ENCODE measurements around the gene SPIB. TPM values are rescaled to one million over a fixed set of nuclear protein-coding genes. Genes with fewer than 3 reads are reported as not detected.
"Not testable (repeated sequence)": the region's sequence is repeated elsewhere in the genome, so short reads cannot be mapped to it uniquely, and the experiment has no call there.

Gene SPIB
- total RNA-seq, 4 donors from 2014 or later: 0.66 to 3.5 (median 0.90) TPM; not detected in 1

- peaks cover 0 to 21% (median 14%) of the 10 kb centered on the region in 4 donors for H3K4me1 ChIP-seq
- H3K9me3 ChIP-seq: no peaks in the 10 kb centered on the region
- H3K36me3 ChIP-seq: no peaks in the 10 kb centered on the region
- no peak overlapping the region for H3K4me3 ChIP-seq
- 78 to 83% methylated on average over 16 to 17 of the region's 17 CpGs for WGBS, 2 donors
- no peak for DNase-seq (ENCODE audit: low spot score in 2 of 2)
- H3K27ac ChIP-seq: no peak overlapping the region
- peaks cover 0 to 54% of the 10 kb centered on the region in 2 donors for H3K27me3 ChIP-seq
- TF ChIP-seq EP300 (IDR thresholded peaks at IDR 0.05): no peak
Measured at GRCh38 chr19:50435221-50435620, 16.5 kb downstream of the SPIB start.

DNA sequence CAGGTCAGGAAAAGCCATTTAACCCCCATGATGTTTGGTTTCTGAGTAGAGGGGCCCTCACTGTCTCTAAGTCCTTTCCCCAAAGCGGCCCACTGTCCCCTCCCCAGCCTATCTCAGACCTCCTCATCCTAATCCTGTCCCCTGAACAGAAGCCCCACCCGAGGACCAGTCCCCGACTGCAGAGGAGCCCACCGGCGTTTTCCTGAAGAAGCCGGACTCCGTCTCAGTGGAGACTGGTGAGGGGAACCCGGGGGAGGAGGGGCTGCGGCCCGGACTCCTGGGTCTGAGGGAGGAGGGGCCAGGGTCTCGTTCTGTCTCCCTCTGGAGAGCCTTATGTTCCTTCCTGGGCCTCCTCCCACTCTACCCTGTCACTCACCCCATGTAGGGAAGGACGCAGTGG is 16.9 kb downstream of the SPIB start:
- Histone ChIP-seq H3K4me3 (no peak overlapping the region), H3K36me3 (no peaks in the 10 kb centered on the region), H3K27me3 (peaks cover 0 to 50% of the 10 kb centered on the region in 2 donors), H3K9me3 (no peaks in the 10 kb centered on the region), H3K27ac (no peak overlapping the region), H3K4me1 (peaks cover 0 to 21% (median 14%) of the 10 kb centered on the region in 4 donors)
- DNase-seq (ENCODE audit: low spot score in 2 of 2): no peak
- WGBS, 2 donors: 80% methylated on average over 10 to 12 of the region's 12 CpGs
- TF ChIP-seq EP300 (IDR thresholded peaks at IDR 0.05) (no peak), POLR2A (IDR thresholded peaks at IDR 0.05) (no peak)
- TF ChIP-seq, protein P1, sequence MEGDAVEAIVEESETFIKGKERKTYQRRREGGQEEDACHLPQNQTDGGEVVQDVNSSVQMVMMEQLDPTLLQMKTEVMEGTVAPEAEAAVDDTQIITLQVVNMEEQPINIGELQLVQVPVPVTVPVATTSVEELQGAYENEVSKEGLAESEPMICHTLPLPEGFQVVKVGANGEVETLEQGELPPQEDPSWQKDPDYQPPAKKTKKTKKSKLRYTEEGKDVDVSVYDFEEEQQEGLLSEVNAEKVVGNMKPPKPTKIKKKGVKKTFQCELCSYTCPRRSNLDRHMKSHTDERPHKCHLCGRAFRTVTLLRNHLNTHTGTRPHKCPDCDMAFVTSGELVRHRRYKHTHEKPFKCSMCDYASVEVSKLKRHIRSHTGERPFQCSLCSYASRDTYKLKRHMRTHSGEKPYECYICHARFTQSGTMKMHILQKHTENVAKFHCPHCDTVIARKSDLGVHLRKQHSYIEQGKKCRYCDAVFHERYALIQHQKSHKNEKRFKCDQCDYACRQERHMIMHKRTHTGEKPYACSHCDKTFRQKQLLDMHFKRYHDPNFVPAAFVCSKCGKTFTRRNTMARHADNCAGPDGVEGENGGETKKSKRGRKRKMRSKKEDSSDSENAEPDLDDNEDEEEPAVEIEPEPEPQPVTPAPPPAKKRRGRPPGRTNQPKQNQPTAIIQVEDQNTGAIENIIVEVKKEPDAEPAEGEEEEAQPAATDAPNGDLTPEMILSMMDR (IDR thresholded peaks at IDR 0.05): no peak

DNA sequence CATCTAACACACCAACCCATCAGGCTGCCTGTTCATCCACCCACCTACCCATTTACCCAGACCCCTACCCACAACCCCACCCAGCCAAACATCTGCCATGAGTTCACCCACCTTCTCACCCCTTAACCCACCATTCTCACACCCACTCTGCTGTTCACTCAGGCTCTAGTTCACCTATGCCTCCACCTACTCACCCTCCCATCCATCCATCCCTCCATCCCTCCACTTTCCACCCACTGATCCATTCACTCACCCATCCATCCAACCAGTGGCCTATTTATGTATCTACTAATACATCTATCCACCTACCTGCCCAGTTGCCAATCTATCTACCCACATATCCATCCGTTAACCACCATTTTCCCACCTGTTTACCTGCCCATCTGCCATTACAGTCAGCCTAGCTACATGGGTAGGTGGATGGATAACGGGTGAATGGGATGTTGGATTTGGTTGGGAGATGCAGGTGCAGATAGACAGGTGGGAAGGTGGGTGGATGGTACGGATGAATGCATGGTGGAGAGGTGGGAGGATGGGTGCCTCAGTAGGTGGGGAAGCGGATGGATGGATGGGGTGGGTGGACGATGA is 19.2 kb downstream of the SPIB start:
- Histone ChIP-seq H3K36me3 (no peaks in the 10 kb centered on the region), H3K27me3 (peaks cover 0 to 29% of the 10 kb centered on the region in 2 donors), H3K27ac (no peak overlapping the region), H3K9me3 (no peaks in the 10 kb centered on the region), H3K4me3 (no peak overlapping the region), H3K4me1 (peaks cover 0 to under 1% (median 0%) of the 10 kb centered on the region in 4 donors)
- TF ChIP-seq, protein P1 (IDR thresholded peaks at IDR 0.05): no peak
- no peak for TF ChIP-seq POLR2A (IDR thresholded peaks at IDR 0.05)
- no peak for TF ChIP-seq EP300 (IDR thresholded peaks at IDR 0.05)
- no peak for DNase-seq (ENCODE audit: low spot score in 2 of 2)
- WGBS, 2 donors: 89 to 90% methylated on average over 5 of the region's 5 CpGs

DNA sequence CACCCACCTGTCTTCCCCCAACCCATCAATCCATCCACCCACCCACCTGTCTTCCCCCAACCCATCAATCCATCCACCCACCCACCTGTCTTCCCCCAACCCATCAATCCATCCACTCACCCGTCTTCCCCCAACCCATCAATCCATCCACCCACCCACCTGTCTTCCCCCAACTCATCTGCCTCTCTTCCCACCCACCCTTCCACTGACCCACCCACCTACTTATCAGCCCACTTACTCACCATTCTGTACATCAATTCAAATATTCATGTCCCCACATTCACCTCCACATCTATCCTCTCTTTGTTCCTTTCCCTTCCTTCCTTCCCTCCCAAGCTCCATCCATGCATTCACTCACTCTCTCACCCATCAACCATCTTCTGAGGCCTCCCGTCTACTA is 20.4 kb downstream of the SPIB start:
- H3K36me3 ChIP-seq: not testable (repeated sequence)

GRCh38 chr19:50444059-50444458 is 25.3 kb downstream of the SPIB start:
- H3K4me3 ChIP-seq: no peak overlapping the region
- peaks cover 0 to 16% (median 0%) of the 10 kb centered on the region in 4 donors for H3K9me3 ChIP-seq
- no peak for DNase-seq (ENCODE audit: low spot score in 2 of 2)
- H3K36me3 ChIP-seq: no peaks in the 10 kb centered on the region
- no peak overlapping the region for H3K27ac ChIP-seq
- H3K4me1 ChIP-seq: no peaks in the 10 kb centered on the region
- peaks cover 0 to 6% of the 10 kb centered on the region in 2 donors for H3K27me3 ChIP-seq
- TF ChIP-seq EP300 (IDR thresholded peaks at IDR 0.05) (no peak), POLR2A (IDR thresholded peaks at IDR 0.05) (no peak)
- TF ChIP-seq, protein P1 (IDR thresholded peaks at IDR 0.05): no peak
- 79% methylated on average over 1 of the region's 1 CpG for WGBS, 2 donors

More for the DNA sequence above, 20.4 kb downstream of the SPIB start:
- not testable (repeated sequence) for H3K4me1 ChIP-seq; H3K4me3 ChIP-seq; H3K9me3 ChIP-seq; DNase-seq (ENCODE audit: low spot score in 2 of 2); H3K27ac ChIP-seq
- peaks cover 0 to 19% of the 10 kb centered on the region in 2 donors for H3K27me3 ChIP-seq
- 59 to 69% methylated on average over 2 of the region's 2 CpGs for WGBS, 2 donors

DNA sequence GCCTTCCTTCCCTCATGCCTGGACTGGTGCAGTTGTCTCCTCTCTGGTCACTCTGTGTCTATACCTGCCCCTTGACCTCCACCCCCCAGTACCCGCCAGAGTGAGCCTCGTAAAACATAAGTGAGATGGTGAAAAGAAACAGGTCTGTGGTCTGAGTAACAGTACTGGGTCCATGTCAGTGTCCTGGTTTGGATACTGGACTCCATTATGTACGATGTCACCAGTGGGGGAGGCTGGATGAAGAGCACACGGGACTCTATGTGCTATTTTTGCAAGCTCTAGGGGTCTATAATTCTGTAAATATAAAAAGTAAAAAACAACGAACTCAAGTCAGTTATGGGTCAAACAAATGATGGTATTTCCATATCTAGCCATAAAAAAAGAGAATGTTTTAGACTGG is 28.3 kb downstream of the SPIB start:
- no peak for DNase-seq (ENCODE audit: low spot score in 2 of 2)
- 79 to 85% methylated on average over 5 of the region's 5 CpGs for WGBS, 2 donors
- TF ChIP-seq, protein P1 (IDR thresholded peaks at IDR 0.05): no peak
- TF ChIP-seq POLR2A (IDR thresholded peaks at IDR 0.05): no peak

More for the DNA sequence above, 28.3 kb downstream of the SPIB start:
- peaks cover 0 to 16% (median 0%) of the 10 kb centered on the region in 4 donors for H3K9me3 ChIP-seq
- no peaks in the 10 kb centered on the region for H3K36me3 ChIP-seq
- H3K4me1 ChIP-seq: no peaks in the 10 kb centered on the region
- no peak overlapping the region for H3K27ac ChIP-seq
- H3K27me3 ChIP-seq: peaks cover 0 to 13% of the 10 kb centered on the region in 2 donors
- no peak overlapping the region for H3K4me3 ChIP-seq
